Lower leg skin (tissue), 3 donors: ENCODE results near the gene SIK1.
"Not testable (repeated sequence)": the region's sequence is repeated elsewhere in the genome, so short reads cannot be mapped to it uniquely, and the experiment has no call there.

Source experiments
- CTCF ChIP-seq, 3 donors: fragments of 450-650 bp; IDR thresholded peaks; one replicate each; pipeline ENCODE4 v1.5.1; 2016; ENCODE audit warnings: antibody characterized with exemption in 3 of 3, mild to moderate bottlenecking in 3 of 3, moderate library complexity in 2 of 3
- POLR2A ChIP-seq, 2 donors: fragments of 450-650 bp; IDR thresholded peaks; one replicate each; pipeline ENCODE4 v1.6.1; 2016 to 2017; ENCODE audit warnings: antibody characterized with exemption in 2 of 2, mild to moderate bottlenecking in 1 of 2, moderate library complexity in 1 of 2

DNA sequence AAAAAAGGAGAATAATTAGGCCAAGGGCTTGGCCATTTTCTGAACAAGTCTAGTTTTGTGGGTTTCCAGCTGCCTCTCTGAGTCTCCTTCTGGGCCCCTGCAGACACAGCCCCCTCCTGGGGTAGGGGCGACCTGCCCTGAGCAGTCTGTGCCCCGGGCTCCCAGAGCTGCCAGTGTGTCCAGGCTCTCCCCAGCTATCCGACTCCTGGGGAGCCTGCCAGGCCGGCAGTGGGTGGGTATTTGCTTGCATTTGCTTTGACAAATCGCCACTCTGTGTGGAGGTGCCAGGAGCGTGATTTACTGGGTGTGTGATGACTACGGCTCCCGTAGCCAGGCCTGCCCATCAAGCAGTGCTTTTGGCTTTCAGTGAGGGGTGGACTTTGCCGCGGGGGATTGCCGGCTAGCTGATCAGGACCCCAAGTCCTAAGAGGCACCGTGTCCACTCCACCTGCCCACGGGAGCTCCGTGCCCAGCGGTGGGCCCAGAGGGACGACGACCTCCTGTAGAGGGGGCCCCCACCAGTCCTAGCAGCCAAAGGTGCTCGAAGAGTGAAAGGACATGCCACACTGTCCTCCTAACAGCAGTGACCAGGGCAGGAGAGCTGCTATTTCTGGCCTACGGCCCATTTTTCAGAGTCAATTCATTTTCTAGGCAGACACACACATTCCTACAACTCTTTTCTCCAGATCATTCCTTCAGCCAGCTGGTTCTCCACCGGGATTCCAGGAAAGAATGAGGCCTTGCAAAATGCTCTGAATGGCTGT is 36.7 kb upstream of the SIK1 start:
- TF ChIP-seq CTCF, POLR2A (IDR thresholded peaks at IDR 0.05): not testable (repeated sequence)
